Mesenchymal stem cell (in vitro differentiated cells and primary cell): ENCODE results near the gene CEP68.

Experiments used
- DNase-seq: peaks from one replicate; pipeline ENCODE4 v3.0.0-alpha.2; 2013
- H2AFZ ChIP-seq: one replicate; pipeline ENCODE4 v1.6.1; 2013; ENCODE audit warnings: low read depth, mild to moderate bottlenecking, control low read depth, inconsistent platforms, low read length, moderate library complexity
- H2AK5ac ChIP-seq: 2 replicates; pipeline ENCODE4 v1.6.1; 2013; ENCODE audit warnings: low read length, moderate library complexity, mild to moderate bottlenecking, inconsistent platforms; ENCODE audit not compliant: severe bottlenecking
- H2BK120ac ChIP-seq: one replicate; pipeline ENCODE4 v1.6.1; 2013; ENCODE audit warnings: low read depth, mild to moderate bottlenecking, inconsistent platforms, low read length, moderate library complexity
- H2BK12ac ChIP-seq, 2 experiments: one replicate each; pipeline ENCODE4 v1.6.1; 2013; ENCODE audit warnings: inconsistent platforms in 2 of 2, low read length in 2 of 2, mild to moderate bottlenecking in 2 of 2, moderate library complexity in 2 of 2, control low read depth in 1 of 2
- H2BK15ac ChIP-seq: one replicate; pipeline ENCODE4 v1.6.1; 2013; ENCODE audit warnings: mild to moderate bottlenecking, low read depth, inconsistent platforms; ENCODE audit not compliant: poor library complexity, severe bottlenecking
- H2BK5ac ChIP-seq: 2 replicates; pipeline ENCODE4 v1.6.1; 2013; ENCODE audit warnings: low read depth, mild to moderate bottlenecking, low read length, control low read depth, inconsistent platforms; ENCODE audit not compliant: poor library complexity, severe bottlenecking
- H3K14ac ChIP-seq, 2 experiments: one replicate each; pipeline ENCODE4 v1.6.1; 2013; ENCODE audit warnings: inconsistent platforms in 2 of 2, low read length in 2 of 2, control low read depth in 1 of 2, mild to moderate bottlenecking in 1 of 2, moderate library complexity in 1 of 2
- H3K18ac ChIP-seq, 2 experiments: one replicate each; pipeline ENCODE4 v1.6.1; 2013; ENCODE audit warnings: inconsistent platforms in 2 of 2, low read length in 2 of 2, control low read depth in 1 of 2, low read depth in 1 of 2, mild to moderate bottlenecking in 1 of 2
- H3K23ac ChIP-seq, 2 experiments: one replicate each; pipeline ENCODE4 v1.6.1; 2013; ENCODE audit warnings: inconsistent platforms in 2 of 2, low read length in 2 of 2, mild to moderate bottlenecking in 2 of 2, moderate library complexity in 2 of 2, control low read depth in 1 of 2
- H3K27ac ChIP-seq: 2 replicates; pipeline ENCODE4 v1.5.1; 2013; ENCODE audit warnings: mild to moderate bottlenecking, moderate library complexity, low read length, control low read depth, inconsistent platforms; ENCODE audit not compliant: poor library complexity, severe bottlenecking
- H3K27me3 ChIP-seq, 2 experiments: 2 replicates each; pipeline versions ENCODE4 v1.6.1 to v1.7.0; 2013; ENCODE audit warnings: low read length in 2 of 2, mild to moderate bottlenecking in 2 of 2, moderate library complexity in 2 of 2, control low read depth in 1 of 2, inconsistent platforms in 1 of 2; ENCODE audit not compliant: control insufficient read depth in 1 of 2, insufficient read depth in 1 of 2
- H3K36me3 ChIP-seq, 2 experiments: 2 replicates each; pipeline versions ENCODE4 v1.6.1 to v1.7.0; 2013; ENCODE audit warnings: low read length in 2 of 2, control low read depth in 1 of 2, inconsistent platforms in 1 of 2, low read depth in 1 of 2, mild to moderate bottlenecking in 1 of 2; ENCODE audit not compliant: insufficient read depth in 2 of 2, control insufficient read depth in 1 of 2
- H3K4ac ChIP-seq, 2 experiments: one replicate each; pipeline ENCODE4 v1.6.1; 2013; ENCODE audit warnings: inconsistent platforms in 2 of 2, low read length in 2 of 2, mild to moderate bottlenecking in 2 of 2, moderate library complexity in 2 of 2, control low read depth in 1 of 2, low read depth in 1 of 2
- H3K4me1 ChIP-seq: 2 replicates; pipeline ENCODE4 v1.6.1; 2013; ENCODE audit warnings: low read depth, low read length, control low read depth; ENCODE audit not compliant: control insufficient read depth, insufficient read depth
- H3K4me2 ChIP-seq: 2 replicates; pipeline ENCODE4 v1.6.1; 2013; ENCODE audit warnings: low read length, mild to moderate bottlenecking, inconsistent platforms; ENCODE audit not compliant: poor library complexity, severe bottlenecking
- H3K4me3 ChIP-seq, 2 experiments: 2 replicates each; pipeline versions ENCODE4 v1.5.1 to v1.7.0; 2013; ENCODE audit warnings: low read length in 2 of 2, mild to moderate bottlenecking in 2 of 2, control low read depth in 1 of 2, low read depth in 1 of 2; ENCODE audit not compliant: insufficient read depth in 1 of 2
- H3K79me1 ChIP-seq: replicated peaks from 2 replicates; pipeline ENCODE4 v1.6.1; 2013; ENCODE audit warnings: mild to moderate bottlenecking, control low read depth, low read length, inconsistent platforms; ENCODE audit not compliant: poor library complexity, severe bottlenecking
- H3K9ac ChIP-seq: 2 replicates; pipeline ENCODE4 v1.7.0; 2013; ENCODE audit warnings: mild to moderate bottlenecking, low read length, moderate library complexity
- H3K9me3 ChIP-seq: 2 replicates; pipeline ENCODE4 v1.7.0; 2013; ENCODE audit warnings: mild to moderate bottlenecking, low read length; ENCODE audit not compliant: control insufficient read depth
- H4K8ac ChIP-seq: one replicate; pipeline ENCODE4 v1.6.1; 2013; ENCODE audit warnings: inconsistent platforms, mild to moderate bottlenecking, low read length, moderate library complexity
- H4K91ac ChIP-seq: one replicate; pipeline ENCODE4 v1.6.1; 2013; ENCODE audit warnings: mild to moderate bottlenecking, low read length, inconsistent platforms
- WGBS: methylation state at CpG from one replicate; pipeline ENCODE4 v1.1.7; 2013; ENCODE audit warnings: mixed read lengths; 5-methylcytosine and 5-hydroxymethylcytosine counted together

The CEP68 gene

DNA sequence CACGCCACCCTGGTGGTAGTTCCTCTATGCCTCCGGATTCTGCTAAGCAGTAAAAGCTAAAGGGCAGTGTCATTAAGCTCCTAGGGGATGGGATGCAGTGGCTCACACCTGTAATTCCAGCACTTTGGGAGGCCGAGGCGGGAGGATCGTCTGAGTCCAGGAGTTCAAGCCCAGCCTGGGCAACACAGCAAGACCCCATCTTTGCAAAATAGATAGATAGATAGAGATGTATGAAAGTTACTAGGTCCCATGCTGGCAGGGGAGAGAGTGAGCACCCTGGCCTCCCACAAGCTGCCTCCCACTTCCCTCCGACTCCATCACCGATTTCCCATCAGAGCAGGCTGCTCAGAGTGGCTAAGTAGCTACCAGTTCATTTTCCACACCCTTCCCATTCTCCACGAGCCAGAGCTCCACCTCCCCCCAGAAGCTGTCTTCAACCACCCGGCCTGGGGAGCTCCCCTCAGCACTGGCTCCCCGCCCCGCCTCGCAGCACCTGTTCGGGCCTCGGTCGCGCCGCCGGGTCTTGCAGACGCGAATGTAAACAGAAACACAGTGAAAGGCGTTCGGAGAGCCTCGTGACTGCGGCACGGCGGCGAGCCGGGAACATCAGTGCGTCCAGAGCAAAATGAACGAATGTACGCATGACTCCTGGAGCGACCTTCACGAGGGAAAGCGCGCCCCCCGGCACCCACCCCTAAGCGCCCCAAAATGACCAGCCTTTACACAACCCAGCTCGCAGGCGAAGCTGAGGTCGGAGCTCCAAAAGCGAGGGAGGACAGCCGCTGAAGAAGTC, 598 bp upstream of the CEP68 start:
- Histone ChIP-seq H2AFZ (peak overlapping the region; percentile 100), H3K14ac (peak overlapping the region in 1 of 2 experiments; percentile 70), H3K18ac (peak overlapping the region in 1 of 2 experiments; percentile 56), H2BK120ac (no peak overlapping the region), H2BK15ac (no peak overlapping the region), H3K79me1 (peaks cover 6% of the 10 kb centered on the region), H3K23ac (peak overlapping the region in 1 of 2 experiments; percentile 25), H4K91ac (no peak overlapping the region), H3K4me2 (peak overlapping the region; percentile 100), H3K9ac (peak overlapping the region; percentile 73), H2BK12ac (peak overlapping the region; percentile 31 to 44), H3K4ac (no peak overlapping the region), H2AK5ac (no peak overlapping the region), H4K8ac (peak overlapping the region; percentile 76), H2BK5ac (no peak overlapping the region), H3K27me3 (peaks cover 0 to 7% of the 10 kb centered on the region in 2 experiments), H3K9me3 (no peaks in the 10 kb centered on the region), H3K36me3 (peaks cover 0 to 5% of the 10 kb centered on the region in 2 experiments), H3K4me3 (peak overlapping the region; percentile 80 to 92), H3K4me1 (peaks cover 6% of the 10 kb centered on the region), H3K27ac (no peak overlapping the region)
- no peak for DNase-seq
- 15% methylated on average over 42 of the region's 42 CpGs for WGBS

DNA sequence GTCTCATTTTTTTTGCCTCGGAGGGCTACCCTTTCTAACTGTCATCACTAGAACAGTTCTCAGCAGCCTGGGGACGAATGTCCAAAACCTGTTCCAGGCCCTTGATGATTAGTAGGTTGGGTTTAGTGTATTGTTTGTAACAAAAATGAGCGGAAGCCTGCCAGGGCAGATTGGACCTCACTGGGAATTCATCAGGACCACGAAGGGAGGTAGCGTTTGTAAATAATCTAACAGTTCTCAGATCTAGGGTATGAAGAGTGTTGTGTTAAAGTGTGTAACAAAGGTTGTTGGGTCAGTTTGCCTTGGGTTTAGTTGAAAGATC, 799 bp downstream of the CEP68 start:
- peaks cover 0 to 5% of the 10 kb centered on the region in 2 experiments for H3K36me3 ChIP-seq
- peaks cover 14% of the 10 kb centered on the region for H3K79me1 ChIP-seq
- H3K4me2 ChIP-seq = peak overlapping the region; percentile 75
- peak overlapping the region; percentile 90 to 92 for H3K4me3 ChIP-seq
- H2AFZ ChIP-seq = no peak overlapping the region
- H3K14ac ChIP-seq = no peak overlapping the region
- H4K91ac ChIP-seq = no peak overlapping the region
- no peak overlapping the region for H3K27ac ChIP-seq
- H2BK120ac ChIP-seq = no peak overlapping the region
- H3K27me3 ChIP-seq = peaks cover 0 to 7% of the 10 kb centered on the region in 2 experiments
- 22% methylated on average over 5 of the region's 5 CpGs for WGBS
- DNase-seq = no peak
- H3K4ac ChIP-seq = peak overlapping the region in 1 of 2 experiments; percentile 17
- H2BK12ac ChIP-seq = no peak overlapping the region
- H4K8ac ChIP-seq = no peak overlapping the region
- H2BK15ac ChIP-seq = no peak overlapping the region
- no peak overlapping the region for H2AK5ac ChIP-seq
- H3K4me1 ChIP-seq = peaks cover 8% of the 10 kb centered on the region
- no peak overlapping the region for H2BK5ac ChIP-seq
- H3K9me3 ChIP-seq = no peaks in the 10 kb centered on the region
- no peak overlapping the region for H3K23ac ChIP-seq
- peak overlapping the region; percentile 94 for H3K9ac ChIP-seq
- H3K18ac ChIP-seq = peak overlapping the region in 1 of 2 experiments; percentile 61

DNA sequence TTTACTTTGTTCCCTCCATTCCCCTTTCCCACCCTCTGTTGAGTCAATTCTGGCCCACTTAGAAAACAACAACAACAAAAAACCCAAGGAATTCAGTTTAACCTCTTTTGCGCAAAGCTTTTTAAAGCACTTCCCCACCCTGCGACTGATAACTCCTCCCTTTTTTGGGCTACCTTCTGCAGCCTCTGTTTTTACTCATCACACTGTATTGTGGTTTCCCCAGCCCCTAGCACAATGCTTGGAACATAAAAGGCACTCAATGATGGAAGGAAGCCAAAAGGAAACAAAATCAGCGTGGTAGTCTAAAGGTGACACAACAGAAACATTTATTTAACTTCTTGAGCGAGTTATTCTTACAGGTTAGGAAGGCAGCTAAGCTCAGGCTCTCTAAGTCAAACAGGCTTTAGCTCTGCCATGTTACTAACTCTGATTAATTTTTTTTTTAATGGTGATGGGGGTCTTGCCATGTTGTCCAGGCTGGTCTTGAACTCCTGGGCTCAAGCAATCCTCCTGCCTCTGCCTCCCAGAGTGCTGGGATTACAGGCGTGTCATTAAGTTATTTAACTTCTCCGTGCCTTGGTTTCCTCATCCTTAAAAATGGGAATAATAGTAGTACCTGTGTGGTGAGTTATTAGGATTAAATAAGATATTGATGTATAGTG, 1.3 kb downstream of the CEP68 start:
- Histone ChIP-seq H3K27ac (no peak overlapping the region), H2BK120ac (no peak overlapping the region), H3K36me3 (peaks cover 0 to 5% of the 10 kb centered on the region in 2 experiments), H2AFZ (no peak overlapping the region), H2BK15ac (no peak overlapping the region), H3K23ac (no peak overlapping the region), H2BK12ac (no peak overlapping the region), H3K4ac (no peak overlapping the region), H3K4me3 (peak overlapping the region in 1 of 2 experiments; percentile 92), H3K4me2 (peak overlapping the region; percentile 36), H2BK5ac (no peak overlapping the region), H4K91ac (no peak overlapping the region), H3K79me1 (peaks cover 15% of the 10 kb centered on the region), H4K8ac (no peak overlapping the region), H3K18ac (no peak overlapping the region), H3K9ac (peak overlapping the region; percentile 94), H3K14ac (no peak overlapping the region), H3K27me3 (peaks cover 0 to 7% of the 10 kb centered on the region in 2 experiments), H3K4me1 (peaks cover 8% of the 10 kb centered on the region), H3K9me3 (no peaks in the 10 kb centered on the region), H2AK5ac (no peak overlapping the region)
- no peak for DNase-seq
- 86% methylated on average over 6 of the region's 6 CpGs for WGBS

DNA sequence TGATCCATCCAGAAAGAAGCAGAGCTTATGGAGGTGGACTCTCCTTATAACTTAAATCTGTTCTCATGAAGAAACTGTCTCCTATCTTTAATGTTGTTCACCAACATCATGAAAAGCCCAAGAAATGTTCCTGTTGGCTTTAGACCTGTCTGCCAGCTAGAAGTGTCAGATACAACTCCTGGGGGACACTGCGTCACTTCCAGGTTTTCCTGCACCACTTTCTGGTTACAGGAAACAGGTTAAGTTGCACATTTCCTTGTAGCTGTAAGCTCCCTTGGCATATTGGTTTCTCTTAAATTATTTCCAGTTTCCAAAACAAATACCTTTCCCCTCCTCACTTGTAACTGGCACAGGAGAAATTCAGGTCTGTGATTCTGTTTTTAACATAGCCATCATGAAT, 2.9 kb downstream of the CEP68 start:
- no peak for DNase-seq
- Histone ChIP-seq H3K9ac (no peak overlapping the region), H2BK12ac (no peak overlapping the region), H2AFZ (no peak overlapping the region), H3K23ac (no peak overlapping the region), H3K4ac (no peak overlapping the region), H3K4me2 (no peak overlapping the region), H4K8ac (no peak overlapping the region), H2BK15ac (no peak overlapping the region), H3K27ac (no peak overlapping the region), H3K4me1 (peaks cover 9% of the 10 kb centered on the region), H3K4me3 (no peak overlapping the region), H2BK5ac (no peak overlapping the region), H2BK120ac (no peak overlapping the region), H3K36me3 (peaks cover 3 to 5% of the 10 kb centered on the region in 2 experiments), H3K79me1 (peaks cover 23% of the 10 kb centered on the region), H4K91ac (no peak overlapping the region), H3K18ac (no peak overlapping the region), H3K9me3 (no peaks in the 10 kb centered on the region), H2AK5ac (no peak overlapping the region), H3K27me3 (peaks cover 0 to 7% of the 10 kb centered on the region in 2 experiments), H3K14ac (no peak overlapping the region)
- 97% methylated on average over 1 of the region's 1 CpG for WGBS
